Camera-type eye (tissue), 1 donor: ENCODE data around the gene MTM1. TPM values are rescaled to one million over a fixed set of nuclear protein-coding genes. Genes with fewer than 3 reads are reported as not detected.

Experiments used
- total RNA-seq: library from RNA; depleted of rRNA; stranded (reverse); fragments of >200 nt; gene quantifications from one replicate; pipeline ENCODE4 v1.2.3, GENCODE V29; 2014

The MTM1 gene
- total RNA-seq: 19.0 TPM

GRCh38 chrX:150568320-150569154 is at the start of gene MTM1:
TSS of gene MTM1 (plus strand) at chrX:150568621. CDS start at chrX:150592615, 23,994 bp downstream.

DNA sequence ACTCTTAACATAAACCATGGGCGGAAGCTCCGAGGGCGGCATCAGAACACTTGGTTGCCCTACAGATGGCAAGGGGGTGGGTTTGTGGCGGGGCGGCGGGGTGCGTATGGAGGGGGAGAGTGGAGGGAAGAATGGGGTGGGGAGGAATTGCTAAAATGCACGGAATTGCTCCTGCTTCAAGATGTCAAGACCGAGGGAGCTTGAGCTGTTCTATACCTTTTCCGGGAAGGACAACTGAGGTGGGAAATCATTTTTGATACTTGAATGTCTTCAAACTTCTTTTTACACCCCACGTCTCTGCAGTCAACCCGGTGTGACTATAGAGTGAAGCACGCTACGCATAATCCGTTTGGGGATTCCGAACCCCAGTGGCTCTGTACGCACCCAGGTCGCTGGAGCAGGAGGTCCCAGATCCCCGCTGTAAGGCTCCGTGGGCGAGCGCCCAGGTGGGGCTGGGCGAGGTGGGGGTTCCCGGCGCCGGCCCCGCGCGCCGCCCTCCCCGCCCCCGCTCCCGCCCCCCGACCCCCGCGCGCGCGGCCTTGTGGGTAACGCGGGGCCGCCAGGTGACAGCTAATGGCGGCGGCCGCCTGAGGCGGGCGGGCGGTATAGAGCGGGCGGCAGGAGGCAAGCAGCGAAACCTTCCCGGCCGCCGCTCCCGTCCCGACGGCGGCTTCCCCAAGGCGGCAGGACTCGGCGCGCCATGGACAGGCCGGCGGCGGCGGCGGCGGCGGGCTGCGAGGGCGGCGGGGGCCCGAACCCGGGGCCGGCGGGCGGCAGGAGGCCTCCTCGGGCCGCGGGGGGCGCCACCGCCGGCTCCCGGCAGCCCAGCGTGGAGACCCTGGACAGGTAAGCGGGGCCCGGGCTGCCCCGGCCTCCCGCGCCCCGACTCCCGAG is 124.7 kb downstream of the MTM1 start, which contains the start of gene MTMR1:
TSS of gene MTMR1 (plus strand) at position 566 of the 894 bp plus-strand sequence. CDS start at position 701, 135 bp downstream.

Other genes with a start within 250 kb of the MTM1 start
- 5.6 TPM for gene MAMLD1, start 205.3 kb upstream of the MTM1 start, total RNA-seq
- gene MTMR1, start 124.8 kb downstream of the MTM1 start, total RNA-seq: 40.7 TPM